CD8-positive, alpha-beta memory T cell (primary cell): ENCODE measurements around the gene PXT1. TPM values are rescaled to one million over a fixed set of nuclear protein-coding genes. Genes with fewer than 3 reads are reported as not detected.
"Not testable (repeated sequence)": the region's sequence is repeated elsewhere in the genome, so short reads cannot be mapped to it uniquely, and the experiment has no call there.

Experiments
- CTCF ChIA-PET: fragments of 350-600 bp; sonication (Branson Sonifier 250); formaldehyde crosslinking; loops from one replicate; lab custom pipeline; 2021; ENCODE audit warnings: antibody characterized with exemption; lab: Charles Lee
- POLR2A ChIA-PET: fragments of 350-600 bp; sonication (Branson Sonifier 250); formaldehyde crosslinking; loops from one replicate; lab custom pipeline; 2021; ENCODE audit warnings: antibody characterized with exemption; lab: Charles Lee
- DNase-seq, 5 donors: peaks; one replicate each; pipeline versions ENCODE4 v3.0.0 to v3.0.0-alpha.2; 2020 to 2022; ENCODE audit warnings: mixed read lengths in 1 of 5
- H3K27ac ChIP-seq: one replicate; pipeline ENCODE4 v1.7.0; 2013; ENCODE audit warnings: low read depth, mild to moderate bottlenecking, low read length, moderate library complexity
- H3K27me3 ChIP-seq: 2 replicates; pipeline ENCODE4 v1.7.0; 2013; ENCODE audit warnings: low read length, mild to moderate bottlenecking; ENCODE audit not compliant: insufficient read depth, poor library complexity, severe bottlenecking
- H3K36me3 ChIP-seq: 2 replicates; pipeline ENCODE4 v1.7.0; 2013; ENCODE audit warnings: mild to moderate bottlenecking, low read length, moderate library complexity; ENCODE audit not compliant: insufficient read depth
- H3K4me1 ChIP-seq: 2 replicates; pipeline ENCODE4 v1.7.0; 2013; ENCODE audit warnings: mild to moderate bottlenecking, low read length, moderate library complexity; ENCODE audit not compliant: insufficient read depth
- H3K4me3 ChIP-seq: 2 replicates; pipeline ENCODE4 v1.7.0; 2013; ENCODE audit warnings: mild to moderate bottlenecking, low read length
- H3K9me3 ChIP-seq: 2 replicates; pipeline ENCODE4 v1.7.0; 2013; ENCODE audit warnings: mild to moderate bottlenecking, low read length
- H3K27ac Mint-ChIP-seq, 8 donors: one replicate each; pipeline ENCODE4 v1.8.0; 2020 to 2021; ENCODE audit warnings: mixed read lengths in 8 of 8, mild to moderate bottlenecking in 6 of 8, inconsistent platforms in 3 of 8, moderate library complexity in 3 of 8
- H3K27me3 Mint-ChIP-seq, 2 donors: one replicate each; pipeline ENCODE4 v1.8.0; 2020 to 2021; ENCODE audit warnings: mixed read lengths in 2 of 2, mild to moderate bottlenecking in 1 of 2, moderate library complexity in 1 of 2
- H3K36me3 Mint-ChIP-seq, 3 donors: one replicate each; pipeline ENCODE4 v1.8.0; 2020 to 2021; ENCODE audit warnings: mixed read lengths in 3 of 3, inconsistent platforms in 1 of 3, mild to moderate bottlenecking in 1 of 3
- H3K4me1 Mint-ChIP-seq, 3 donors: one replicate each; pipeline ENCODE4 v1.8.0; 2020 to 2021; ENCODE audit warnings: mixed read lengths in 3 of 3, inconsistent platforms in 1 of 3, mild to moderate bottlenecking in 1 of 3
- H3K4me3 Mint-ChIP-seq, 7 donors: one replicate each; pipeline ENCODE4 v1.8.0; 2020 to 2021; ENCODE audit warnings: mixed read lengths in 7 of 7, mild to moderate bottlenecking in 6 of 7, moderate library complexity in 4 of 7, inconsistent platforms in 2 of 7
- H3K9me3 Mint-ChIP-seq, 5 donors: one replicate each; pipeline ENCODE4 v1.8.0; 2020 to 2022; ENCODE audit warnings: mixed read lengths in 5 of 5, mild to moderate bottlenecking in 3 of 5, moderate library complexity in 2 of 5, inconsistent platforms in 1 of 5
- polyA plus RNA-seq: library from polyadenylated mRNA; unstranded; fragments of 300-500 nt; fragmentation: Illumina TruSeq; gene quantifications from one replicate; pipeline ENCODE4 v1.2.3, GENCODE V29; 2021
- total RNA-seq, 2 experiments: library from RNA; stranded (reverse); gene quantifications; one replicate each; pipeline ENCODE4 v1.2.3, GENCODE V29; 2021

PXT1 gene
- total and polyA plus RNA-seq, 3 experiments from 2014 or later: 0.20 TPM; not detected in 2

- peak overlapping the region in 2 of 8 donors; percentile 20 to 78 for H3K27ac Mint-ChIP-seq
- Histone ChIP-seq H3K27me3 (no peaks in the 10 kb centered on the region), H3K36me3 (no peaks in the 10 kb centered on the region), H3K9me3 (no peaks in the 10 kb centered on the region), H3K4me1 (peaks cover 20% of the 10 kb centered on the region), H3K27ac (no peak overlapping the region), H3K4me3 (no peak overlapping the region)
- DNase-seq: no peak
- H3K4me3 Mint-ChIP-seq: no peak overlapping the region
- CTCF ChIA-PET: interaction anchor here (0.9 to 1.4 kb wide), 3 partner anchors 18 to 219 kb away, joined by 3 to 4 read pairs (median 3); no protein-coding TSS in a partner anchor
- POLR2A ChIA-PET: no interaction called here
- no peaks in the 10 kb centered on the region for H3K27me3 Mint-ChIP-seq
- H3K36me3 Mint-ChIP-seq: peaks cover 0 to 21% (median 10%) of the 10 kb centered on the region in 3 donors
- H3K4me1 Mint-ChIP-seq: peaks cover 39 to 79% (median 62%) of the 10 kb centered on the region in 3 donors
- H3K9me3 Mint-ChIP-seq: no peaks in the 10 kb centered on the region
Observed at GRCh38 chr6:36461646-36462045, 19.0 kb upstream of the PXT1 start.

DNA sequence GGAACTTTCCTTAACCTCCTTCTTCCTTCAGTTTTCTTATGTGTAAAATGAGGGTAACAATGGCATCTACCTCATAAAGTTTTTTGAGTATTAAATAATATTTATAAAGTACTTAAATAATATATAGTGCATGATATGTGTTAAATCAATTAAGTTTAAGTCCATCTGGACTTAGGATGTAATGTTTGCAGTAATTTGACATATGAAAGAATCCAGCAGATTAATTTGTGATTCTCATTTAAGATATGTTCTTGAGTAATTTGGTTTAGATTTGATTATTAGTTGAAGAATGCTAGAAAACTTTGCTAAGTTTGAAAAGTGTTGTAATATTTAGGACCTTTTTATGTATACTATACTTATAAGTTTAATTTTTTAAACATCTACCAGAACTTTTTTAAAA, 18.3 kb upstream of the PXT1 start:
- H3K4me1 ChIP-seq: peaks cover 20% of the 10 kb centered on the region
- Mint-ChIP-seq H3K27me3 (no peaks in the 10 kb centered on the region), H3K4me1 (peaks cover 39 to 81% (median 62%) of the 10 kb centered on the region in 3 donors), H3K27ac (no peak overlapping the region), H3K9me3 (no peaks in the 10 kb centered on the region), H3K4me3 (no peak overlapping the region), H3K36me3 (peaks cover 0 to 22% (median 10%) of the 10 kb centered on the region in 3 donors)
- no peak for DNase-seq
- no peak overlapping the region for H3K4me3 ChIP-seq
- peaks cover under 1% of the 10 kb centered on the region for H3K36me3 ChIP-seq
- H3K9me3 ChIP-seq: no peaks in the 10 kb centered on the region
- POLR2A ChIA-PET: no interaction called here
- CTCF ChIA-PET: interaction anchor here (0.9 kb wide), 1 partner anchor 16 kb away, joined by 3 read pairs; no protein-coding TSS in a partner anchor
- H3K27ac ChIP-seq: no peak overlapping the region
- H3K27me3 ChIP-seq: no peaks in the 10 kb centered on the region

- Mint-ChIP-seq H3K4me3 (no peak overlapping the region), H3K4me1 (peaks cover 35 to 79% (median 52%) of the 10 kb centered on the region in 3 donors), H3K36me3 (peaks cover 0 to 28% (median 10%) of the 10 kb centered on the region in 3 donors), H3K9me3 (no peaks in the 10 kb centered on the region), H3K27me3 (no peaks in the 10 kb centered on the region), H3K27ac (no peak overlapping the region)
- DNase-seq: no peak
- peaks cover 6% of the 10 kb centered on the region for H3K36me3 ChIP-seq
- ChIA-PET POLR2A (no interaction called here), CTCF (interaction anchor here (0.8 to 1.0 kb wide), 2 partner anchors 36 to 118 kb away, joined by 3 to 4 read pairs; no protein-coding TSS in a partner anchor)
- no peaks in the 10 kb centered on the region for H3K27me3 ChIP-seq
- H3K9me3 ChIP-seq: no peaks in the 10 kb centered on the region
- no peak overlapping the region for H3K4me3 ChIP-seq
- no peak overlapping the region for H3K27ac ChIP-seq
- H3K4me1 ChIP-seq: peaks cover 20% of the 10 kb centered on the region
Observed at GRCh38 chr6:36459501-36459900, 16.8 kb upstream of the PXT1 start.

DNA sequence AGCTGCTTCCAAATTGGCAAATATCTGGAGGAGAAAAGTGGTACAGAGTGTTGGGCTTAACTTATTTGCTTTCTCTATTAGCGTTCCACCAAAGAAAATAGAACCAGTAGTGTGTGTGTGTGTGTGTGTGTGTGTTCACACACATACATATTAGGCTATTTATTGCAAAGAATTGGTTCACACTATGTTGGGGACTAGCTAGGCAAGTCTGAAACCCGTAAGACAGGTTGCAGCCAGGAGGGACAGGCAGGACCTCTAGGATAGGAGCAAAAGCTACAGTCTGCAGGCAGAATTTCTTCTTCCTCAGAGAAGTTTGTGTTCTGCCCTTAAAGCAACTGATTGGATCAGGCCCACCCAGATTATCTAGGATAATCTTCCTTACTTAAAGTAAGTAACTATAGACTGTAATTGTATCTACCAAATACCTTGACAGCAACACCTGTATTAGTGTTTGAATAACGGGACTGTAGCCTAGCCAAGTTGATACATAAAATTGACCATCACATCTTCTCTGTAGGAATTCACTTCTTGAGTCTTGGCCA, 12.9 kb upstream of the PXT1 start:
- Mint-ChIP-seq H3K4me1 (peaks cover 15 to 56% (median 23%) of the 10 kb centered on the region in 3 donors), H3K27me3 (no peaks in the 10 kb centered on the region), H3K4me3 (no peak overlapping the region), H3K27ac (peak overlapping the region in 3 of 8 donors; percentile 46 to 95 (median 56)), H3K9me3 (no peaks in the 10 kb centered on the region), H3K36me3 (peaks cover 0 to 38% (median 6%) of the 10 kb centered on the region in 3 donors)
- Histone ChIP-seq H3K27me3 (no peaks in the 10 kb centered on the region), H3K27ac (no peak overlapping the region), H3K4me1 (peaks cover 13% of the 10 kb centered on the region), H3K9me3 (no peaks in the 10 kb centered on the region), H3K4me3 (no peak overlapping the region), H3K36me3 (peaks cover 6% of the 10 kb centered on the region)
- ChIA-PET CTCF (interaction anchor here (1.0 kb wide), 1 partner anchor 36 kb away, joined by 3 read pairs; no protein-coding TSS in a partner anchor), POLR2A (no interaction called here)
- DNase-seq: no peak

GRCh38 chr6:36452897-36453296, 10.2 kb upstream of the PXT1 start:
- H3K27me3 Mint-ChIP-seq, H3K4me1 ChIP-seq, H3K9me3 Mint-ChIP-seq, H3K27ac ChIP-seq, H3K9me3 ChIP-seq, H3K27me3 ChIP-seq, H3K36me3 ChIP-seq, H3K4me3 Mint-ChIP-seq, DNase-seq, H3K4me3 ChIP-seq, H3K27ac Mint-ChIP-seq: not testable (repeated sequence)
- Mint-ChIP-seq H3K36me3 (peaks cover 11 to 58% (median 15%) of the 10 kb centered on the region in 3 donors), H3K4me1 (peaks cover 26 to 68% (median 40%) of the 10 kb centered on the region in 3 donors)
- CTCF ChIA-PET: interaction anchor here (0.7 kb wide), 1 partner anchor 228 kb away, joined by 4 read pairs; no protein-coding TSS in a partner anchor
- POLR2A ChIA-PET: interaction anchor here (0.6 to 0.7 kb wide), 4 partner anchors 21 to 134 kb away, joined by 3 to 5 read pairs (median 4); no protein-coding TSS in a partner anchor

GRCh38 chr6:36449173-36449572, 6.5 kb upstream of the PXT1 start:
- H3K27ac ChIP-seq, H3K27me3 ChIP-seq, H3K9me3 ChIP-seq, H3K9me3 Mint-ChIP-seq, H3K36me3 ChIP-seq, H3K4me3 Mint-ChIP-seq, H3K4me3 ChIP-seq, DNase-seq, CTCF ChIA-PET, H3K27me3 Mint-ChIP-seq, POLR2A ChIA-PET: not testable (repeated sequence)
- peaks cover 39 to 75% (median 66%) of the 10 kb centered on the region in 3 donors for H3K4me1 Mint-ChIP-seq
- peaks cover 11 to 45% (median 11%) of the 10 kb centered on the region in 3 donors for H3K36me3 Mint-ChIP-seq
- H3K27ac Mint-ChIP-seq: peak overlapping the region in 3 of 8 donors; percentile 12 to 32 (median 32)
- peaks cover 14% of the 10 kb centered on the region for H3K4me1 ChIP-seq

GRCh38 chr6:36445621-36446020, 3.0 kb upstream of the PXT1 start:
- H3K27ac Mint-ChIP-seq: peak overlapping the region; percentile 26 to 90 (median 60)
- H3K27ac ChIP-seq: no peak overlapping the region
- peaks cover 9 to 43% (median 11%) of the 10 kb centered on the region in 3 donors for H3K36me3 Mint-ChIP-seq
- H3K36me3 ChIP-seq: no peaks in the 10 kb centered on the region
- CTCF ChIA-PET: interaction anchor here (1.0 kb wide), 1 partner anchor 22 kb away, joined by 3 read pairs; no protein-coding TSS in a partner anchor
- H3K4me3 ChIP-seq: no peak overlapping the region
- no peaks in the 10 kb centered on the region for H3K9me3 ChIP-seq
- no peak for DNase-seq
- peaks cover 0 to 2% (median 0%) of the 10 kb centered on the region in 5 donors for H3K9me3 Mint-ChIP-seq
- H3K4me1 ChIP-seq: peaks cover 36% of the 10 kb centered on the region
- peaks cover 60 to 85% (median 81%) of the 10 kb centered on the region in 3 donors for H3K4me1 Mint-ChIP-seq
- H3K4me3 Mint-ChIP-seq: peak overlapping the region; percentile 6 to 73 (median 48)
- POLR2A ChIA-PET: interaction anchor here (0.8 kb wide), 1 partner anchor 22 kb away, joined by 4 read pairs; no protein-coding TSS in a partner anchor
- no peaks in the 10 kb centered on the region for H3K27me3 ChIP-seq
- H3K27me3 Mint-ChIP-seq: peaks cover 0 to 3% of the 10 kb centered on the region in 2 donors

- Histone ChIP-seq H3K4me3 (peak overlapping the region; percentile 98), H3K9me3 (no peaks in the 10 kb centered on the region), H3K27ac (peak overlapping the region; percentile 97), H3K36me3 (no peaks in the 10 kb centered on the region), H3K27me3 (no peaks in the 10 kb centered on the region), H3K4me1 (peaks cover 36% of the 10 kb centered on the region)
- H3K27ac Mint-ChIP-seq: peak overlapping the region; percentile 90 to 99 (median 95)
- peak overlapping the region; percentile 96 to 98 (median 98) for H3K4me3 Mint-ChIP-seq
- POLR2A ChIA-PET: interaction anchor here (1.0 kb wide), 2 partner anchors 37 to 156 kb away, joined by 6 to 8 read pairs; no protein-coding TSS in a partner anchor
- CTCF ChIA-PET: interaction anchor here (1.9 kb wide), 1 partner anchor 21 kb away, joined by 10 read pairs; no protein-coding TSS in a partner anchor
- peaks cover 9 to 36% (median 9%) of the 10 kb centered on the region in 3 donors for H3K36me3 Mint-ChIP-seq
- peaks cover 54 to 75% (median 71%) of the 10 kb centered on the region in 3 donors for H3K4me1 Mint-ChIP-seq
- H3K27me3 Mint-ChIP-seq: peaks cover 0 to 3% of the 10 kb centered on the region in 2 donors
- DNase-seq: no peak
- peaks cover 0 to 2% (median 0%) of the 10 kb centered on the region in 5 donors for H3K9me3 Mint-ChIP-seq
Observed at GRCh38 chr6:36444470-36444869, 1.8 kb upstream of the PXT1 start.
